Measurements from ENCODE around the gene PGLYRP2.
A peak's percentile ranks its signal among the peaks of the same experiment; 100 is the strongest.

Gene PGLYRP2

DNA sequence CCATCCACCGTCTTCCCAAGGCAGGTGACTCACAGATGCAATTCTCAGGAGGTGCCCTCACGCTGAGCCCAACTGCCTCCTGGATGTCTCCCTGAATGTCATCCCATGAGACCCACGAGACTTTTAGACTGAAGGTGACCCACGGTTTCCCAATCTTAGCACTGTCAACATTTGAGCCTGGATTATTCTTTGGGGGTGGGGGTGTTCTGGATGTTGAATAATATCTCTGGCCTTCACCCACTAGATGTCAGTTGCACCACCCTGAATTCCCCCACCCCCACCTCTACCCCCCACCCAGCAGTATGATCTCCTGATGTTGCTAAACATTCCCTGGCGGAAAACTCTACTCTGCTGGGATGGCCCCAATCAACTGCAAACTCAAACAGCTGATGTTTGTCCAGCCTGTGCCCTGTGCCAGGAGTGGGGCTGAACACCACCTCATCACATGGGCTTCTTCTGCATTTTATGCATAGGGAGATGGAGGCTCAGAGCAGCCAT is 26.8 kb upstream of the PGLYRP2 start:
- H3K27ac ChIP-seq, result no peak overlapping the region
- DNase-seq (ENCODE audit: low spot score), result no peak
- ChIA-PET CTCF (no interaction called here), POLR2A (ENCODE audit: low non-redundant PET) (no interaction called here)
- TF ChIP-seq, protein P1, sequence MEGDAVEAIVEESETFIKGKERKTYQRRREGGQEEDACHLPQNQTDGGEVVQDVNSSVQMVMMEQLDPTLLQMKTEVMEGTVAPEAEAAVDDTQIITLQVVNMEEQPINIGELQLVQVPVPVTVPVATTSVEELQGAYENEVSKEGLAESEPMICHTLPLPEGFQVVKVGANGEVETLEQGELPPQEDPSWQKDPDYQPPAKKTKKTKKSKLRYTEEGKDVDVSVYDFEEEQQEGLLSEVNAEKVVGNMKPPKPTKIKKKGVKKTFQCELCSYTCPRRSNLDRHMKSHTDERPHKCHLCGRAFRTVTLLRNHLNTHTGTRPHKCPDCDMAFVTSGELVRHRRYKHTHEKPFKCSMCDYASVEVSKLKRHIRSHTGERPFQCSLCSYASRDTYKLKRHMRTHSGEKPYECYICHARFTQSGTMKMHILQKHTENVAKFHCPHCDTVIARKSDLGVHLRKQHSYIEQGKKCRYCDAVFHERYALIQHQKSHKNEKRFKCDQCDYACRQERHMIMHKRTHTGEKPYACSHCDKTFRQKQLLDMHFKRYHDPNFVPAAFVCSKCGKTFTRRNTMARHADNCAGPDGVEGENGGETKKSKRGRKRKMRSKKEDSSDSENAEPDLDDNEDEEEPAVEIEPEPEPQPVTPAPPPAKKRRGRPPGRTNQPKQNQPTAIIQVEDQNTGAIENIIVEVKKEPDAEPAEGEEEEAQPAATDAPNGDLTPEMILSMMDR (conservative IDR thresholded peaks at IDR 0.05; ENCODE audit: low read depth), result no peak

DNA sequence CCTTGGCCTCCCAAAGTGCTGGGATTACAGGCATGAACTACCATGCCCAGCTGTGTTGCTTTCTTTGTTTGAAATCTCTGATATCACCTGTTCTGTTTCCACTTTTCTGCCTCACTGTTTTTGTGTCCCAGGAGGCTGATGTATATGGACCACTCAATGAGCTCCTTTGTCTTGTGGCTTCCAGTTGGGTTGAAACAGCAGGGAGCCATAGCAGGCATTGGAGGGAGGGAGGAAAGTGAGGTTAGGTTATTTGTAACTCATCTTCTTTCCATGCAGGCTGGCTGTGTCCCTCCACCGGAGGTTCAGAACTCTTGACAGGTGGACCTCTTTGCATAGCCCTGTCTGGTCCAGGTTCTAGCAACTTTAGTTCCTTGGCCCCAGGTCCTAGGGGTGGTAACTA is 23.0 kb upstream of the PGLYRP2 start:
- H3K27ac ChIP-seq, result no peak overlapping the region
- DNase-seq (ENCODE audit: low spot score), result no peak
- ChIA-PET CTCF (no interaction called here), POLR2A (ENCODE audit: low non-redundant PET) (no interaction called here)
- TF ChIP-seq, protein P1 (conservative IDR thresholded peaks at IDR 0.05; ENCODE audit: low read depth), result no peak

DNA sequence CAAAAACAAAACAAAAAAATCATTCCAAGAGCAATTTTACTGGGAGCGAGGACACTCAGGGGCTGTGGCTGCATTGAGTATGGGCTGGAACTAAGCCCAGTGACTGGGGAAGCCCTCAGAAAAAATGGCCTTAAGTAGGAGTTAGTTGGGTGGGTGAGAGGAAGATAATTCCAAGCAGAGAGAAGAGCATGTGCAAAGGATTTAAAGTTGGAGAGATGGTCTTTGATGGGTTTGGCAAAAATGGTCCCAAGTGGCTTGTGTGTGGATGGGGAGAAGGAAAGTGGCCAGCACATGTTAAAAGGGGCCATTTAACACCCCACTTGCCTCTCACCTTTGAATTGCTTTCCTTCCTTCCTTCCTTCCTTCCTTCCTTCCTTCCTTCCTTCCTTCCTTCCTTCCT is 22.3 kb upstream of the PGLYRP2 start:
- CTCF ChIA-PET, result no interaction called here
- no peak overlapping the region for H3K27ac ChIP-seq
- no peak for DNase-seq (ENCODE audit: low spot score)
- TF ChIP-seq, protein P1 (conservative IDR thresholded peaks at IDR 0.05; ENCODE audit: low read depth), result no peak
- POLR2A ChIA-PET (ENCODE audit: low non-redundant PET), result no interaction called here

- TF ChIP-seq, protein P1 (conservative IDR thresholded peaks at IDR 0.05; ENCODE audit: low read depth), result no peak
- POLR2A ChIA-PET (ENCODE audit: low non-redundant PET), result no interaction called here
- CTCF ChIA-PET, result interaction anchor here (1.1 kb wide), 1 partner anchor 57 kb away, joined by 5 read pairs; no protein-coding TSS in a partner anchor
- H3K27ac ChIP-seq, result no peak overlapping the region
- DNase-seq (ENCODE audit: low spot score), result peak; percentile 20
Measured at GRCh38 chr19:15498910-15499309, 19.6 kb upstream of the PGLYRP2 start.

DNA sequence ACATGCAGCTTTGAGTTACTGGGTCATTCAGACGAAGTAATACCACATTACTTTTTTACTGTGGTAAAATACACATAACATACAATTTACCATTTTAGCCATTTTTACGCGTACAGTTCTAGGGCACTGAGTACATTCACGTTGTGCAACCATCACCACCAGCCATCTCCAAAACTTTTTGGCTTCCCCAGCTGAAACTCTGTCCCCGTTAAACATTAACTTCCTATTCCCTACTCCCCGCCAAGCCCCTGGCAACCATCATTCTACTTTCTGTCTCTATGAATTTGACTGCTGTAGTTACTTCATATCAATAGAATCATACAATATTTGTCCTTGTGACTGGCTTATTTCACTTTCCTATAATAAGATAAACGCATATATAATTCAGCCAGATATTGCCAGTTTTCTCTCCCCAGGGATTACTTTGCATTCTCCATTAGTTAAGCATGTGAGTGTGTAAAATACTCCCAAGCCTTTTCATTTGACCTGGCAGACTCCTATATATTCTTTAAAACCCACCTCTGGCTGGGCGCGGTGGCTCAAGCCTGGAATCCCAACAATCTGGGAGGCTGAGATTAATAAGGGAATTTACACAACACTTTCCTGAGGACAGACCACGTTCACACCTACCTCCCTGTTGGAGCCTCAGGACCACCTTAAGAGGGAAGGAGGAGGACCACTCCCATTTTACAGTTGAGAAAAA is 19.0 kb upstream of the PGLYRP2 start:
- CTCF ChIA-PET, result interaction anchor here (1.1 kb wide), 1 partner anchor 58 kb away, joined by 5 read pairs; no protein-coding TSS in a partner anchor

DNA sequence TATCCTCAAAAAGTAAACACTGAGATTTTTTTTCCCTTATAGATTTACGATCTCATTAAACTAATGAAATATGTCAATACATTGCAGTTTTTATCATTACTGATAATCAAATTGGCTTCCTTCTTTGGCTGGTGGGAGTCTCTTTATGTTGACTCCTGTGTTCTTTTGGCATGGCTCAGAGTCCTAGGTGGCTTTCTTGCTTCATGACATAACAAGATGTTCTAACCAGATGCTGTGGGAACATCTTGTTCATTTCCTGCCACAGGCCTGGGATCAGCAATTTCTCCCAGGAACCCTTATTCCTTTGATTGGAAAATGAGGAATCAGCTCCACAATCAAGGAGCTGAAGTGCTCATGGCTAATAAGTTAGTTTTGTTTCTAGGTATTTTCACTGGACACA is 15.8 kb upstream of the PGLYRP2 start:
- POLR2A ChIA-PET (ENCODE audit: low non-redundant PET), result no interaction called here
- TF ChIP-seq, protein P1 (conservative IDR thresholded peaks at IDR 0.05; ENCODE audit: low read depth), result no peak
- DNase-seq (ENCODE audit: low spot score), result no peak
- H3K27ac ChIP-seq, result no peak overlapping the region
- CTCF ChIA-PET, result no interaction called here

More for the DNA sequence above, 19.0 kb upstream of the PGLYRP2 start:
- POLR2A ChIA-PET (ENCODE audit: low non-redundant PET), result no interaction called here
- TF ChIP-seq, protein P1 (conservative IDR thresholded peaks at IDR 0.05; ENCODE audit: low read depth), result no peak
- DNase-seq (ENCODE audit: low spot score), result no peak
- H3K27ac ChIP-seq, result no peak overlapping the region
